Neuronal stem cell (in vitro differentiated cells): ENCODE data around the gene DPEP2.
A peak's percentile ranks its signal among the peaks of the same experiment; 100 is the strongest.

Experiments used
- DNase-seq: peaks from one replicate; pipeline ENCODE4 v3.0.0-alpha.2; 2013; ENCODE audit warnings: low spot score
- H2AFZ ChIP-seq: one replicate; pipeline ENCODE4 v1.6.1; 2013; ENCODE audit warnings: mild to moderate bottlenecking, low read length, inconsistent platforms
- H2AK5ac ChIP-seq: 2 replicates; pipeline ENCODE4 v1.6.1; 2013; ENCODE audit warnings: low read depth, mild to moderate bottlenecking, inconsistent platforms, low read length, moderate library complexity, mixed read lengths
- H2BK120ac ChIP-seq: 2 replicates; pipeline ENCODE4 v1.6.1; 2013; ENCODE audit warnings: low read depth, mild to moderate bottlenecking, inconsistent platforms, low read length, moderate library complexity, mixed read lengths
- H2BK12ac ChIP-seq: one replicate; pipeline ENCODE4 v1.6.1; 2013; ENCODE audit warnings: low read length, inconsistent platforms
- H2BK15ac ChIP-seq: 2 replicates; pipeline ENCODE4 v1.6.1; 2013; ENCODE audit warnings: mild to moderate bottlenecking, low read length, inconsistent platforms, mixed read lengths
- H2BK5ac ChIP-seq: one replicate; pipeline ENCODE4 v1.6.1; 2013; ENCODE audit warnings: inconsistent platforms, mild to moderate bottlenecking, low read length, moderate library complexity
- H3K14ac ChIP-seq: one replicate; pipeline ENCODE4 v1.6.1; 2013; ENCODE audit warnings: low read length, inconsistent platforms
- H3K18ac ChIP-seq: 2 replicates; pipeline ENCODE4 v1.6.1; 2013; ENCODE audit warnings: low read length, inconsistent platforms
- H3K23ac ChIP-seq: 2 replicates; pipeline ENCODE4 v1.6.1; 2013; ENCODE audit warnings: low read depth, mild to moderate bottlenecking, mixed read lengths, low read length, inconsistent platforms; ENCODE audit not compliant: poor library complexity
- H3K27ac ChIP-seq: replicated peaks from 3 replicates; pipeline ENCODE4 v1.5.1; 2013; ENCODE audit warnings: low read length, inconsistent platforms
- H3K27me3 ChIP-seq, 3 experiments: 2 replicates each; pipeline ENCODE4 v1.6.1; 2013; ENCODE audit warnings: low read length in 3 of 3, mild to moderate bottlenecking in 2 of 3, inconsistent platforms in 1 of 3, low read depth in 1 of 3, mixed read lengths in 1 of 3, moderate library complexity in 1 of 3; ENCODE audit not compliant: control insufficient read depth in 3 of 3, insufficient read depth in 3 of 3
- H3K36me3 ChIP-seq, 2 donors: replicated peaks in 1 of 2; 2 replicates each; pipeline ENCODE4 v1.6.1; 2013; ENCODE audit warnings: low read length in 2 of 2; ENCODE audit not compliant: control insufficient read depth in 2 of 2, insufficient read depth in 2 of 2
- H3K4ac ChIP-seq: 2 replicates; pipeline ENCODE4 v1.6.1; 2013; ENCODE audit warnings: inconsistent platforms, mild to moderate bottlenecking, low read length, moderate library complexity
- H3K4me1 ChIP-seq, 2 donors: 1 replicate in 1 of 2; 2 replicates in 1 of 2; pipeline ENCODE4 v1.6.1; 2013; ENCODE audit warnings: low read length in 2 of 2, low read depth in 1 of 2; ENCODE audit not compliant: control insufficient read depth in 2 of 2, insufficient read depth in 1 of 2
- H3K4me2 ChIP-seq: one replicate; pipeline ENCODE4 v1.6.1; 2013; ENCODE audit warnings: mild to moderate bottlenecking, low read length, inconsistent platforms; ENCODE audit not compliant: insufficient read depth, poor library complexity, severe bottlenecking
- H3K4me3 ChIP-seq, 2 donors: 2 replicates each; pipeline ENCODE4 v1.5.1; 2013; ENCODE audit warnings: low read length in 2 of 2, mild to moderate bottlenecking in 2 of 2, inconsistent platforms in 1 of 2, moderate library complexity in 1 of 2
- H3K79me1 ChIP-seq: one replicate; pipeline ENCODE4 v1.6.1; 2013; ENCODE audit warnings: low read depth, mild to moderate bottlenecking, inconsistent platforms, low read length, moderate library complexity
- H3K9ac ChIP-seq: one replicate; pipeline ENCODE4 v1.6.1; 2013; ENCODE audit warnings: mild to moderate bottlenecking, low read depth, low read length, inconsistent platforms; ENCODE audit not compliant: poor library complexity
- H3K9me3 ChIP-seq, 2 donors: replicated peaks in 1 of 2; 2 replicates each; pipeline versions ENCODE3 to v1.6.1; 2013; ENCODE audit warnings: low read length in 2 of 2, mild to moderate bottlenecking in 2 of 2, inconsistent platforms in 1 of 2, low read depth in 1 of 2, mixed read lengths in 1 of 2, moderate library complexity in 1 of 2; ENCODE audit not compliant: control insufficient read depth in 2 of 2, insufficient read depth in 1 of 2
- H4K8ac ChIP-seq: one replicate; pipeline ENCODE4 v1.6.1; 2013; ENCODE audit warnings: low read depth, mild to moderate bottlenecking, inconsistent platforms, low read length, moderate library complexity
- H4K91ac ChIP-seq: one replicate; pipeline ENCODE4 v1.6.1; 2013; ENCODE audit warnings: low read length, low read depth, mild to moderate bottlenecking, inconsistent platforms; ENCODE audit not compliant: poor library complexity
- WGBS, 2 donors: extraction: QIAGEN DNeasy Blood & Tissue Kit; methylation state at CpG; one replicate each; pipeline ENCODE4 v1.1.7; 2013; ENCODE audit warnings: missing lambda C conversion rate in 2 of 2, mixed read lengths in 1 of 2; ENCODE audit not compliant: insufficient read length in 2 of 2, insufficient replicate concordance in 1 of 2; ENCODE audit errors: extremely low coverage in 2 of 2; 5-methylcytosine and 5-hydroxymethylcytosine counted together

Gene DPEP2

DNA sequence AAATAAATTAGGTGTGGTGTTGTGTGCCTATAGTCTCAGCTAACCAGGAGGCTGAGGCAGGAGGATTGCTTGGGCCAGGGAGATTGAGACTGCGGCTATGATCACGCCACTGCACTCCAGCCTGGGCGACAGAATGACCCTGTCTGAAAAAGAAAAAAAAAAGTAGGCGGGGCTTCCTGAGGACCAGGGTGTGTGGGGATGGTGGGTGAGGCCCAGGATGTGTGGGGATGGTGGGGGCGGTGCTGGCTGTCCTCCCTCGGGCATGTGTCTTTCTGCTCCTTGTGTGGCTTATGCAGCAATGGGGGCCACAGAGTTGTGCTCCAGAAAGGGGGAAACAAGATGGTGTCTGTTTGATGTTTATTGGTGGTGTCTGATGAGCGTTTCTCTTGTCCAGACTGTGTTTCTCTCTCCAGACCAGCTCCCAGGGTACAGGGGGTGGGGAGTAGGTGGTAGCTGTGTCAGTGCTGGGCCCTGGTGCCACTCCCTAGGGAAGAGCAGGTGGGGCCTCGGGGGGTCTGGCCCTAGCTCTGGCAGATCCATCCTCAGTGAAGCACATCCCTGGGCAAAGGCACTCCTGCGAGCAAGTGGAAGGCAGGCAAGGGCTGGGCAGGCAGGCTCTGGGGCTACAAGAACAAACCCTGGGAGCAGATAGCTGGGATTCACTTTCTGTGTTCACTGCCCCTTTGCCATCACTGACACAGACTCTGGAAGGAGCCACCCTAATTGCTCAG lies 57.6 kb downstream of the DPEP2 start:
- Histone ChIP-seq H4K8ac (no peak overlapping the region), H2BK12ac (no peak overlapping the region), H2BK5ac (no peak overlapping the region), H3K9me3 (peaks cover 0 to 2% of the 10 kb centered on the region in 2 donors), H2AK5ac (no peak overlapping the region), H3K27ac (no peak overlapping the region), H3K14ac (no peak overlapping the region), H3K79me1 (peaks cover 15% of the 10 kb centered on the region), H4K91ac (no peak overlapping the region), H3K4me1 (peaks cover 14 to 16% of the 10 kb centered on the region in 2 donors), H3K4me2 (no peak overlapping the region), H3K4me3 (no peak overlapping the region), H3K36me3 (peaks cover 37 to 54% of the 10 kb centered on the region in 2 donors), H2AFZ (no peak overlapping the region), H3K9ac (no peak overlapping the region), H3K23ac (no peak overlapping the region), H3K4ac (no peak overlapping the region), H2BK120ac (no peak overlapping the region), H3K27me3 (no peaks in the 10 kb centered on the region), H2BK15ac (no peak overlapping the region), H3K18ac (no peak overlapping the region)
- DNase-seq, result no peak
- WGBS, 2 donors, result no CpG with 5 or more reads among the region's 9 CpGs

- Histone ChIP-seq H3K23ac (no peak overlapping the region), H2BK5ac (no peak overlapping the region), H3K18ac (no peak overlapping the region), H4K8ac (no peak overlapping the region), H3K79me1 (peaks cover 14% of the 10 kb centered on the region), H3K4me3 (no peak overlapping the region), H2AK5ac (no peak overlapping the region), H3K9me3 (no peaks in the 10 kb centered on the region), H3K27me3 (no peaks in the 10 kb centered on the region), H3K36me3 (peaks cover 27 to 43% of the 10 kb centered on the region in 2 donors), H2BK120ac (no peak overlapping the region), H2BK15ac (no peak overlapping the region), H4K91ac (no peak overlapping the region), H3K14ac (no peak overlapping the region), H3K4me1 (peaks cover 14 to 17% of the 10 kb centered on the region in 2 donors), H3K4ac (no peak overlapping the region), H3K9ac (no peak overlapping the region), H2AFZ (no peak overlapping the region), H3K4me2 (no peak overlapping the region), H2BK12ac (no peak overlapping the region), H3K27ac (no peak overlapping the region)
- WGBS, 2 donors, result no CpG with 5 or more reads among the region's 5 CpGs
- DNase-seq, result no peak
Observed at GRCh38 chr16:67940446-67941089, 58.7 kb downstream of the DPEP2 start.

- Histone ChIP-seq H3K9ac (peak overlapping the region; percentile 50), H3K27me3 (no peaks in the 10 kb centered on the region), H3K18ac (no peak overlapping the region), H3K23ac (peak overlapping the region; percentile 92), H3K4me1 (peaks cover 17% of the 10 kb centered on the region in 2 donors), H2AFZ (no peak overlapping the region), H2AK5ac (no peak overlapping the region), H4K8ac (peak overlapping the region; percentile 88), H3K4me3 (no peak overlapping the region), H3K27ac (no peak overlapping the region), H3K79me1 (peaks cover 14% of the 10 kb centered on the region), H3K36me3 (peaks cover 19 to 35% of the 10 kb centered on the region in 2 donors), H4K91ac (no peak overlapping the region), H3K4ac (peak overlapping the region; percentile 32), H2BK15ac (no peak overlapping the region), H3K4me2 (no peak overlapping the region), H2BK120ac (no peak overlapping the region), H3K14ac (no peak overlapping the region), H2BK5ac (no peak overlapping the region), H3K9me3 (no peaks in the 10 kb centered on the region), H2BK12ac (no peak overlapping the region)
- WGBS, 2 donors, result no CpG with 5 or more reads among the region's 33 CpGs
- no peak for DNase-seq
Observed at GRCh38 chr16:67939507-67940445, 59.5 kb downstream of the DPEP2 start.
